Liver (tissue), 9 donors: Measurements from ENCODE around the gene FADD. TPM values are rescaled to one million over a fixed set of nuclear protein-coding genes. Genes with fewer than 3 reads are reported as not detected.

ENCODE experiments used
- DNase-seq: peaks from one replicate; pipeline ENCODE4 v3.0.0-alpha.2; 2017; ENCODE audit warnings: low spot score
- H3K27ac ChIP-seq, 2 donors: one replicate each; pipeline ENCODE4 v1.7.0; 2013; ENCODE audit warnings: inconsistent platforms in 2 of 2, low read length in 2 of 2, control low read depth in 1 of 2, low read depth in 1 of 2, mild to moderate bottlenecking in 1 of 2
- H3K27me3 ChIP-seq, 4 donors: one replicate each; pipeline versions ENCODE4 v1.6.1 to v1.7.0; 2013; ENCODE audit warnings: low read length in 3 of 4, inconsistent platforms in 1 of 4, mild to moderate bottlenecking in 1 of 4, moderate library complexity in 1 of 4; ENCODE audit not compliant: control insufficient read depth in 4 of 4, insufficient read depth in 4 of 4
- H3K36me3 ChIP-seq, 4 donors: one replicate each; pipeline versions ENCODE4 v1.6.1 to v1.7.0; 2013; ENCODE audit warnings: low read length in 3 of 4, mild to moderate bottlenecking in 3 of 4, low read depth in 1 of 4, moderate library complexity in 1 of 4; ENCODE audit not compliant: control insufficient read depth in 4 of 4, insufficient read depth in 3 of 4
- H3K4me1 ChIP-seq, 4 donors: one replicate each; pipeline versions ENCODE4 v1.6.1 to v1.7.0; 2013; ENCODE audit warnings: low read length in 3 of 4, mild to moderate bottlenecking in 3 of 4, moderate library complexity in 1 of 4; ENCODE audit not compliant: control insufficient read depth in 4 of 4, insufficient read depth in 4 of 4
- H3K4me3 ChIP-seq, 3 donors: one replicate each; pipeline versions ENCODE4 v1.6.1 to v1.7.0; 2013; ENCODE audit warnings: low read length in 3 of 3, control low read depth in 1 of 3, low read depth in 1 of 3, mild to moderate bottlenecking in 1 of 3
- H3K9ac ChIP-seq, 2 donors: one replicate each; pipeline ENCODE4 v1.7.0; 2013; ENCODE audit warnings: low read length in 2 of 2, mild to moderate bottlenecking in 2 of 2, moderate library complexity in 2 of 2, control low read depth in 1 of 2, low read depth in 1 of 2
- H3K9me3 ChIP-seq, 4 donors: one replicate each; pipeline versions ENCODE4 v1.6.1 to v1.7.0; 2013; ENCODE audit warnings: low read length in 3 of 4; ENCODE audit not compliant: control insufficient read depth in 4 of 4
- ATF3 ChIP-seq: IDR thresholded peaks from 2 replicates; pipeline ENCODE4 v1.6.1; 2016; ENCODE audit warnings: antibody characterized with exemption
- CTCF ChIP-seq: fragments of 150-350 bp; IDR thresholded peaks from 2 replicates; pipeline ENCODE4 v1.5.1; 2017; ENCODE audit warnings: improper control_type of control experiment, low read depth, low read length; ENCODE audit not compliant: missing input control
- EGR1 ChIP-seq, 2 donors: IDR thresholded peaks; 2 replicates each; pipeline ENCODE4 v1.6.1; 2016 to 2018; ENCODE audit warnings: antibody characterized with exemption in 2 of 2, low read depth in 2 of 2
- FOXA1 ChIP-seq: IDR thresholded peaks from 2 replicates; pipeline ENCODE4 v1.6.1; 2016; ENCODE audit warnings: antibody characterized with exemption
- FOXA2 ChIP-seq: IDR thresholded peaks from 2 replicates; pipeline ENCODE4 v1.6.1; 2016; ENCODE audit warnings: antibody characterized with exemption
- GABPA ChIP-seq, 2 donors: IDR thresholded peaks in 1 of 2; conservative IDR thresholded peaks in 1 of 2; 2 replicates each; pipeline ENCODE4 v1.6.1; 2016; ENCODE audit warnings: antibody characterized with exemption in 2 of 2, mild to moderate bottlenecking in 1 of 2, moderate library complexity in 1 of 2
- HNF4A ChIP-seq, 2 donors: conservative IDR thresholded peaks; 2 replicates each; pipeline ENCODE4 v1.6.1; 2016; ENCODE audit warnings: antibody characterized with exemption in 2 of 2, mild to moderate bottlenecking in 2 of 2
- HNF4G ChIP-seq: IDR thresholded peaks from 2 replicates; pipeline ENCODE4 v1.6.1; 2016; ENCODE audit warnings: antibody characterized with exemption
- JUND ChIP-seq, 2 donors: IDR thresholded peaks; 2 replicates each; pipeline ENCODE4 v1.6.1; 2016; ENCODE audit warnings: antibody characterized with exemption in 2 of 2
- MAX ChIP-seq: IDR thresholded peaks from 2 replicates; pipeline ENCODE4 v1.6.1; 2016; ENCODE audit warnings: antibody characterized with exemption
- RAD21 ChIP-seq, 2 donors: IDR thresholded peaks; 2 replicates each; pipeline ENCODE4 v1.6.1; 2016; ENCODE audit warnings: antibody characterized with exemption in 2 of 2, mild to moderate bottlenecking in 2 of 2
- RXRA ChIP-seq, 2 donors: IDR thresholded peaks; 2 replicates each; pipeline ENCODE4 v1.6.1; 2017 to 2018; ENCODE audit warnings: antibody characterized with exemption in 2 of 2, mild to moderate bottlenecking in 1 of 2
- SP1 ChIP-seq: IDR thresholded peaks from 2 replicates; pipeline ENCODE4 v1.6.1; 2018; ENCODE audit warnings: antibody characterized with exemption, mild to moderate bottlenecking
- TAF1 ChIP-seq: conservative IDR thresholded peaks from 2 replicates; pipeline ENCODE4 v1.6.1; 2016; ENCODE audit warnings: antibody characterized with exemption, mild to moderate bottlenecking
- ZBTB33 ChIP-seq: IDR thresholded peaks from 2 replicates; pipeline ENCODE4 v1.6.1; 2016; ENCODE audit warnings: antibody characterized with exemption
- WGBS: extraction: QIAGEN DNeasy Blood & Tissue Kit; methylation state at CpG from one replicate; pipeline ENCODE4 v1.1.7; 2013; 5-methylcytosine and 5-hydroxymethylcytosine counted together
- polyA plus RNA-seq, 2 donors: library from polyadenylated mRNA; stranded (reverse) in 1 of 2; unstranded in 1 of 2; fragments of 200-250 nt in 1 of 2; fragments of >200 nt in 1 of 2; fragmentation: Nextera tagmentation in 1 of 2; extraction: Ambion mirVana in 1 of 2; gene quantifications; one replicate each; pipeline versions ENCODE4 v1.2.1 to v1.2.3, GENCODE V29; 2013 to 2015
- total RNA-seq, 2 donors: library from RNA; depleted of rRNA; stranded (reverse); fragments of >200 nt; gene quantifications; one replicate each; pipeline ENCODE4 v1.2.3, GENCODE V29; 2014
- donor health status: healthy.
- donor health status: healthy.
- donor health status: healthy.
- donor health status: healthy.
- donor health status: healthy.

Gene FADD
- total and polyA plus RNA-seq, 4 donors = 1.8 to 17.3 (median 14.8) TPM

GRCh38 chr11:70173018-70173417 is 30.1 kb upstream of the FADD start (continued):
- TF ChIP-seq CTCF (no peak), SP1 (no peak)

GRCh38 chr11:70174547-70175235 is 28.4 kb upstream of the FADD start:
- no peaks in the 10 kb centered on the region for H3K9me3 ChIP-seq
- TF ChIP-seq FOXA2 (no peak), ZBTB33 (no peak), EGR1 (IDR thresholded peaks at IDR 0.05; ENCODE audit: low read depth in 2 of 2) (no peak), RAD21 (IDR thresholded peaks at IDR 0.05) (no peak), FOXA1 (no peak), JUND (IDR thresholded peaks at IDR 0.05) (no peak), GABPA (IDR thresholded peaks at IDR 0.05 in 1 of 2, conservative IDR thresholded peaks at IDR 0.05 in 1 of 2) (no peak), MAX (no peak), ATF3 (no peak), TAF1 (no peak), HNF4G (no peak), CTCF (no peak)
- 92% methylated on average over 17 of the region's 17 CpGs for WGBS

GRCh38 chr11:70175236-70175698 is 27.8 kb upstream of the FADD start:
- Histone ChIP-seq H3K4me3 (no peak overlapping the region), H3K4me1 (no peaks in the 10 kb centered on the region), H3K9ac (no peak overlapping the region), H3K27me3 (no peaks in the 10 kb centered on the region), H3K36me3 (peaks cover 2 to 39% (median 20%) of the 10 kb centered on the region in 4 donors), H3K27ac (no peak overlapping the region), H3K9me3 (no peaks in the 10 kb centered on the region)
- no peak for TF ChIP-seq FOXA2
- no peak for TF ChIP-seq HNF4A (conservative IDR thresholded peaks at IDR 0.05)
- no peak for TF ChIP-seq JUND (IDR thresholded peaks at IDR 0.05)
- TF ChIP-seq TAF1 = no peak
- no peak for TF ChIP-seq RXRA (IDR thresholded peaks at IDR 0.05)
- no peak for TF ChIP-seq SP1
- WGBS = 85% methylated on average over 15 of the region's 15 CpGs
- DNase-seq = no peak

More at GRCh38 chr11:70174547-70175235, 28.4 kb upstream of the FADD start:
- DNase-seq = no peak
- H3K4me3 ChIP-seq = no peak overlapping the region
- H3K27ac ChIP-seq = no peak overlapping the region
- no peaks in the 10 kb centered on the region for H3K27me3 ChIP-seq
- no peaks in the 10 kb centered on the region for H3K4me1 ChIP-seq
- H3K36me3 ChIP-seq = peaks cover 2 to 42% (median 20%) of the 10 kb centered on the region in 4 donors
- no peak overlapping the region for H3K9ac ChIP-seq
